Fibroblast of skin of abdomen (primary cell): ENCODE results near the gene EFHC1.

Experiments
- DNase-seq: peaks from one replicate; pipeline ENCODE4 v3.0.0-alpha.2; 2013

EFHC1 gene

DNA sequence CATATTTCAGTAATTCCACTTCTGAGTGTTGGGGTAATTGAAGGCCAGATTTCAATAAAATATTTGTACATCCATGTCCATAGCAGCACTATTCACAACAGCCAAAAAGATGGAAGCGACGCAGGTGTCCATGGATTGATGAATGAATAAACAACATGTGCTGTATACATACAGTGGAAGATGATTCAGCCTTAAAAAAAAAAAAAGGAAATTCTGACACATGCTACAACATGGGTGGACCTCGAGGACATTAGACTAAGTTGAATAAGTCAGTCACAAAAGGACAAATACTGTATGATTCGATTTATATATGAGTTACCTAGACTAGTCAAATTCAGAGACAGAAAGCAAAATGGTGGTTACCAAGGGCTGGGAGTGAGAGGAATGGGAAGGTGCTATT is 99.5 kb downstream of the EFHC1 start:
- DNase-seq, result no peak

DNA sequence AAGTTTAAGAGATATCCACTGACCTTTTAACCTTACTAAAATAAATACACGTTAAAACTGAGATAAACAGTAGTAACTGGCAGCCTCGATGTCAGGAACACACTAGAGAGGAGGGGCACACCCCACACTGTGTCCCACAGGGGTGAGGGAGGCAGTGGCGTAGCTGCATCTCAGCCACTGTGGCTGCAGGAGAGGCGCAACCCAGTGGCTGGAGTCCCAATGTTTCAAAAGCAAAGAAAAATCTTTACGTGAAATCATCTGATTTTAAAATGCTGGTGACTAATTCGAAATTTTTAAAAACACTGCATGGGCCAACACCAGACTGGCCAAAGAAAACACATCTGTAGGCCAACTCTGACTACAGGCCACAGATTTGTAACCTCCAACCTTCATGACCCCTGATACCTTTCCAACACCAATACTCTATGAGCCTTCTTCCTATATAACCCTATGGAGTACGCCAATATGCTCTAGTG is 102.0 kb downstream of the EFHC1 start:
- DNase-seq, result no peak

GRCh38 chr6:52522655-52523054 is 102.5 kb downstream of the EFHC1 start:
- no peak for DNase-seq

DNA sequence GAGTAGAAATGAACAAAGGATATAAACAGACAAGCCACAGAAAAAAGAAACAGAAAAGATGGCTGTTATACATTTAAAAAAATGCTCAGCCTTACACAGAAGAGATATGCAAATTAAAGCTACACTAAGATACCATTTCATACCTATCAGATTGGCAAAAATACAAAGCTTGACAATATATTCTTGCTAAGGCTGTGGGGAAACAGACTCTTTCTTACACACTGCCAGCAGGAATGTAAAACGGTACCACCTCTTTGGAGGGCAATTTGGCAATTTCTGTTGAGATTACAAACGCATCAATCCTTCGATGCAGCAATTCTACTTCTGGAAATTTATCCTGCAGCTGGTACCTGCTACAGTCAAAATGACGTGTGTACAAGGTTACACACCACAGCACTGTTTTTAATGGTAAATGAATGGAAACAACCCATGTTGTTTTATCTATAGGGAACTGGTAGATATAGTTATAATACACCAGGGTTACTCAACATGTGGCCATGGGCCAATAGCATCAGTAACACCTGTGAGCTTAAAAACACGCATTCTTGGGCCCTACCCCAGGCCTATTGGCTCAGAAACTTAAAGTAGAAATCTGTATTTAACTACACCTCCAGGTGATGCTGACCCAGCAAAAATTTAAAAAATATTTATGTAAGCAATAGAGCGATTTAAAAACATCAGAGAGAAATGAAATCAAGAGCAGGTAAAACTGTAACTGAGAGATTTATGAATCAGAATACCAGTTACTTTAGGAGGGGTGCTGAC is 103.4 kb downstream of the EFHC1 start:
- DNase-seq, result no peak

DNA sequence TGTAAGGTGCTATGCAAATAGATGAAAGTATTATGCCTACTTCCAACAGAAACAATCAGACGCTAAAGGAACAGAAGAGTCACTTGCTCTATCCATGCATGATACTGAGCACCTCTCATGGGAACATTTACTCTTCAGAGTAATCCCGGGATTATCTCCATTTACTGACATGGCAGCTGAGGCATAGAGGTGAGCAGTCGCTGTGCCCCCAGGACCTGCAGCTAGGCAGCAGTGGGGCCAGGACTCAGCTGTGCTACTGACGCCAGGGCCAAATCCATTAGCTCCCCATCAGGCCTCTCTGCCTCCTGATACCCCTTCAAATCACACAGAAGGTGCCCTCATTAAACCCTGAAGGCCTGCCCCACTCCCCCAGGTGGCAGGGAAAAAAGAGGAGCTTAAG is 104.8 kb downstream of the EFHC1 start:
- no peak for DNase-seq

DNA sequence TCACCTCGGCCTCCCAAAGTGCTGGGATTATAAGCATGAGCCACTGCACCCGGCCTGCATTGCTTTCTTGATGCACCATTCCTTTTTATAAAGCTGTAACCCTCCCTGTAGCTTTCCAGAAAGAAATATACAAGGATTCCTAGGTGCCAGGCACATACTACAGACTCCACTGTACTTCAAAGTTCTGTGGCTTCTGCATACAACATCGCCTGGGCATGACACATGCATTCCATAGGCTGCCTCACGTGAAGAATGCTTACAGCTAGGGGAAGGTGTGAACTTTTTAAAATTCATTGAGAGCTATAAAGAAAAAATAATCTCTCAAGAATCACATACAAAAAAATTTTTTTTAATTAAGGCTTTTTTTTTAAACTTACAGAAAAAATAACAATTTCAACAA is 106.5 kb downstream of the EFHC1 start:
- DNase-seq, result peak; percentile 75

DNA sequence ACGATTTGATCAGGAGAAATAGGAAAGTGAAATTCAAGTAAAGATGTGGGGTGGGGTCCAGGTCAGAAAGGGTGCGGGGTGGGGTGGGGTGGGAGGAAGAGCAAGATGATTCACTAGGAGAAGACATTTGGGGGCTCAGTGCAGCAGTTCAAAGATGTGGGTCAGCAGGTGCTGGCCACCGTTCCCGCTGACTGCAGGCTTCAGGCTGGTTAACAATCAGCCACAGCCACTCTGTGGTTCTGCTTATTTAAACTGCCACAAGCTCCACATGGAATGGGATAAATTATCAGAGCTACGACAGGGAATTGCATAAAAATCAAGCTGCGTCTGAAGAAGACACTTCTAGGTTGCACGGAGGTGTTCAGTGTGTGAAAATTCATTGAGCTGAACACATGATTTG is 107.3 kb downstream of the EFHC1 start:
- DNase-seq, result no peak

- no peak for DNase-seq
Measured at GRCh38 chr6:52529311-52529710, 109.2 kb downstream of the EFHC1 start.

- DNase-seq, result no peak
Measured at GRCh38 chr6:52530351-52530750, 110.2 kb downstream of the EFHC1 start.

DNA sequence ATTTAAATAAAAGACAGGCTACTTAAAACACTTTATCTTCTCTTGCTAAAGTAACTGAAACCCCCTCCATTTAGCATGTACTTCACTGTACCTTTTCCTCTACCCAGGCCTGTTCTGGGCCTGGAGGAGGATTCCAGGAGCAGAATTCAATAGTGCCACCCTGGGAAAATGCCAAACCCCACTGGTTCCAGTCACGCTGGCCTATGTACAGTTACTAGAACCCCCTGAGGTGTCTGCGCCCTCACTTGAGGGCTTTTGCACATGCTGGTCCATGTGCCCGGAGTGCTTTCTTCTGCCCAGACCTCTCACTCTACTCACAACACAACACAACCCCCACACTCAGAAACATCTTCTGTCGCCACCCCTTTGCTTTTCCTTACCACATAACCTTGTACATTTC is 111.3 kb downstream of the EFHC1 start:
- DNase-seq, result no peak

- DNase-seq, result no peak
Measured at GRCh38 chr6:52531834-52532233, 111.7 kb downstream of the EFHC1 start.

GRCh38 chr6:52532457-52532856 is 112.3 kb downstream of the EFHC1 start:
- peak; percentile 69 for DNase-seq

GRCh38 chr6:52533491-52533890 is 113.3 kb downstream of the EFHC1 start:
- no peak for DNase-seq

GRCh38 chr6:52534363-52534762 is 114.2 kb downstream of the EFHC1 start:
- no peak for DNase-seq

DNA sequence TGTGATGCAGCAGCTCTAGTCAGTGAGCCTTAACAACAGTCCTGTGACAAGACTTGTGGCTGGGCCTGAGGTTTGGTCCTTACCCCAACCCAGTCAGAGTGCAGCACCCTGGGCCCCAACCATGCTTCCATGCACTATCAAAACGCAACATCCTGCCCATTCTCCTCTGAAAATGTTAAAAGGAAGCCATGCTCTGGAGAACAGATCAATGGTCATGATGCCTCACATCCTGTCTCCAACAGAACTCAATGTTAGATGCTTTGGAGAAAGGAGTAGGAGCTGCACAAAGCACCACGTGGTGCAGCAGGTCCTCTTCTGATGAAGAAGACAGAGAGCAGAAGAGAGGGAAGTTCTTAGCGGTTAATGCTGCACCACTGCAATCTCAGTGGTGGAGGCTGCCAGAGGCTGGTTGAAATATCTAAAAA is 114.8 kb downstream of the EFHC1 start:
- no peak for DNase-seq

GRCh38 chr6:52535711-52536423 is 115.7 kb downstream of the EFHC1 start:
- no peak for DNase-seq

DNA sequence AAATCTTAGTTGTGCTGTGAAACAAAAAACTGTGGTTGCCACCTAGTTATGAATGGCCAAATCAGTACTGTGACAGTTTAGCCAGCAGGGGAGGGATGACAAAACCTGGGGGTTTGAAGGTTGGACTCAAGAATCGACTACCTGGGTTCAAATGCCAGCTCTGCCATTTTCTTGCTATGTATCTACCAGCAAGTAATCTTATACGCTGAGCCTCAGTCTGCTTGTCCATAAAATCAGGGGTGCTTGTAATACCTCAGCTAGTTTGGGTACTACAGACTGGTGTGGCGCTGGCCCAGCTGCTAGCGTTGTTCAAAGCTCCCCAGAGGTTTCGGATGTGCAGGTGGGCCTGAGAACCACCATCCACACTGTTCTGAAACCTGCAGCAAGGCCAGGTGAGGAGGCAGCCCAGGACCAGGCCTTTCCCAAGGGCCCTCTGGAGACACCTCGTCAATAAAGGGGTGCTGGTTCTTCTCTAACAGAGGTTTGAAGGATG is 116.3 kb downstream of the EFHC1 start:
- DNase-seq, result no peak

DNA sequence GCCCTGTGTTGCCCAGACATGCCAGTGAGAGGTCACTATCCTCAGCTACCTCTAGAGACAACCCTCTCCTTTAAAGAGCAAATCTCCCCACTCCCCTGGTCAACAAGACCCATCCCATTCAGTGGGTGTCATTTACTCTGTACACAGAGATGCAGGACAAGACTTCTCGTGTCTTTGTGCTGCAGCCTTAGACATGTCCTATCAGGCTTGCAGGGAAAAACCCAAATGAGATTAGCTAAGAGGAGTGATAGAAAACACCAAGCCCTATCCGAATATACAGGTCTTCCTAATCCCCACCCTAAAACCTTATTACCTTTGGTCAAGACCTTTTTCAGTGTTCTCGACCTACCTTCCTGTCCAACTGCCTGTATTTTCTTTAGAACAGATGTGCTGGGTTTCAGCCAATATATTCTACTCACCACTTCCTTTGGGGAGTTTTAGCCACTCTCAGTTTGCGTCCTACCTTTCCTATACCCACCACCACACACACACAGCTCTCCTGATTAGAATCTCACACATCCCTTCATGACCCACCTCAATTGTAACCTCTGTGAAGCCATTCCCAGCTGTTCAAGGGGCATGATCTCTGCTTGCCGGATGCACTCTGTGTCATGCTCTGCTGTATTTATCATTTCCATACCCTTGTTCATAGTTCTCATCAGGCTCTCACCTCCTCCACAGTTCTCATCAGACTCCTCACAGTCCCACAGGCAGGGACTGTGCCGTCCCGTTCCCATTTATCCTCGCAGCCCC is 117.0 kb downstream of the EFHC1 start:
- no peak for DNase-seq

DNA sequence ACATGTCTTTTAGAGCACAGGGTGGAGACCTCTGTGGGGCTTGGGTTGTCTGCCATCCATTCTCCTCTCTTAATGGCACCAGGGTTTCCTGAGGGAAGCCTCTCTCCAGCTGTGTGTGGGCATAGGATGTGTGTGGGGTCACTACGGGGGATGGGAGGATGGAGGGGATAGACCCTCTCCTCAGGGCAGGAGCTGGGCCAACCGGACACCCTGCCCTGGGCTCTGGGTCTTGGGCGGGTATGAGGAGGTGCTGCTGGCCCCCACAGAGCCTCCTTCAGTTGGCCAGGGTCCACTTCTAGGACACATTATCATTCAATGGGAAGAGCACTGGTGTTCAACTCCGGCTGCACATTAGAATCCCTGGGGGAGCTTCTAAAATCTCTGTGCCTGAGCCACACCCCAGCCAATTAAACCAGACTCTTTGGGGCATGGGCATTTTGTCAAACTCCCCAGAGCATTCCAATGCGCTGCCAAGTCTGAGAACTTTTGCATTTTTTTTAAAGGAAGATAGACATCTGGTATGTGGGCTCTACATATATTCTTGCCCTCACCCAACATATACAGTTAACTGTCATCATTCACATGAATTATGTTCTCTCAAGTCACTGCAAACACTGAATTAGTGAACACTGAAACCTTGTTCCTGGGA is 118.2 kb downstream of the EFHC1 start:
- DNase-seq, result no peak

- peak; percentile 97 for DNase-seq
Measured at GRCh38 chr6:52538901-52539354, 118.8 kb downstream of the EFHC1 start.

GRCh38 chr6:52539607-52540006 is 119.5 kb downstream of the EFHC1 start:
- DNase-seq, result peak; percentile 88

DNA sequence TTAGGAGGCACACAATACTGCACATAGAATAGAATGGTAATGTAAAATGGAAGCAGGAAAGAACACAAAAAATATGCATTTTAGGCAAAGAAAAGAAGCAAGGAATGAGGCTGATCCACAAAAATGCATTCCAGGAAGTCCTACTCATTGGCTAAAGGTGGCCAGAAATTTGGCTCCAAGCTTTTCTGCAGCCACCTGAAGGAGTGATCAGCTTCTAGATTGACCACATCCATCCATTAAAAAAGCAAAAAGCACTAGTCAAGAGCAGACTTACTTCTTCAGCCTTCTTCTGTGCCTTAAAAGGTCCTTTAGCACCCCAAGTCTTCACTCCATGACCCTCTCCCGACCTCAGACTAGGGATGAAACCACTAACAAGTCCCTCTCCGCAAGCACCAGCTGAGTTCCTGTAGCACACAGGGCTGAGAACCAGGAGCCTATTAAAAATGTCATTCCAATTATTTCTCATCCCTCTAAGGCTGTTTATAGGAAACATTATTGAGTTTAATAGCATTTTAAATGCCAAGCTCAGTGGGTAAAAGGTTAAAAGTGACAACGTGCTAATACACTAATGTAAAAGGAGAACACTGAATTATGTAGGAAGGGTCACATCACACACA is 120.3 kb downstream of the EFHC1 start:
- DNase-seq, result peak; percentile 77
